D341Med (cell line): Measurements from ENCODE around the gene BRAP.
"Not testable (repeated sequence)": the region's sequence is repeated elsewhere in the genome, so short reads cannot be mapped to it uniquely, and the experiment has no call there.

Source experiments
- DNase-seq: peaks from one replicate; pipeline ENCODE4 v3.0.0; 2012; ENCODE audit warnings: low spot score

Gene BRAP

DNA sequence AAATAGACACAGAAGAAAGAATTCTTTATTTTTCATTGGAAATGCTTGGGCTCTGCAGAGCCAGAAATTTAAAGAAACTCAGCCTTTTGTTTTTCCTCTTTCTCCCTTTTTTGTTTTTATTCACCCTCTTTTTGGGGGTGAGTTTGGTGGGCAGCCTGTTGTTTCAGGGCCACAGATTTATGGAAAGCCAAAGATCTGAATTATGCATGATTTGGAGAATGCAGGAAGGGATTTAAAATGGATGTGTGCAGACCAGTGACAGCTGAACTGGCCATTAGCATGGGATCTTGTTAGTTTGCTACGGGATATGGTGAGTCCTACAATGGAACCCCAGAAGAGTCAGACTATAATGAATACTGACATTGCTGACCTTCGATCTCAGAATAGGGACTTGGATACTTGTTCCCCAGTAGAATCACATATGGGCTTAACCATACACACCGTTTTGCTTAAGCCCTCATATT, 79.0 kb downstream of the BRAP start:
- DNase-seq, result no peak

DNA sequence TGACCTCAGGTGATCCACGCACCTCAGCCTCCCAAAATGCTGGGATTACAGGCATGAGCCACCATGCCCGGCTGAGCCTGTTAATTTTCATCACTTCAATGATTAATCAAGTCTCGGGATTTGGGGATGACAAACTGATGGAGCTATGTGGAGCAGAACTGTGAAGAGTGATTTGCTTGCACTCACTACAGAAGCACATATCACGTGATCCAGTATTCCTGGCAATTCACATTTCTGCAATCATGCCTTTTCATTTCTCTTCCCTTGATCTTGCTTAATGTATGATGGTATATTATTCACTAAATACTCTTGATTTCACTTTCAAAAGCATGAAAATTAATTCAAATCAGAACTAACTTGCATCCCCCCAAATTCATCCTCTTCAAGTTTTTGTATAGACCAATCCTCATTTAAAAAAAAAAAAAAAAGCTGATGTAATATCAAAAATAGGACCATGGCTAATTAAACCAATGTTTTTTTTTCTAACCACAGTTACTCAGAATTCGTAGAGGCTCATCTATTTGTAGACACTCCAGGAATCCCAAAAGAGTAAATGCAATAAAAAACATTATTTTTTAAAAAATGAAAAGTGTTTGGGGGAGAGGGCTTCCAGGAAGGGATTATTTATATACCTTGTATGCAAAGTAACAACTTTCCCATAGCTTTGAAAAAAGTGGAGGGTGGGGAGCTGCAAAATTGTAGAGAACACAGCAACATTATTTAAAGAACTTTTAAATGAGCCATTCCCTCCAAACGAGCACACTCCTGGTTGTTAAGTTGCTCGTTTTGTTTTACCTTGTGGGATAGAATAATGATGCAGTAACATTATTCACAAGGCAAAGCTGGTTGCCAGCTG, 79.6 kb downstream of the BRAP start:
- no peak for DNase-seq

DNA sequence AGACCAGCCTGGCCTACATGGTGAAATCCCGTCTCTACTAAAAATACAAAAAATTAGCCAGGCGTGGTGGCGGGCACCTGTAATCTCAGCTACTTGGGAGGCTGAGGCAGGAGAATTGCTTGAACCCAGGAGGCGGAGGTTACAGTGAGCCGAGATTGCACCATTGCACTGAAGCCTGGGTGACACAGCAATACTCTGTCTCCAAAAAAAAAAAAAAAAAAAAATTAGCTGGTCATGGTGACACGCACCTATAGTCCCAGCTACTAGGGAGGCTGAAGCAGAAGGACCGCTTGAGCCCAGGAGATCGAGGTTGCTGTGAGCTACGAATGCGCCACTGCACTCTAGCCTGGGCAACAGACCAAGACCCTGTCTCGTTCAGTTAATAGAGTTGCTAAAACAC, 82.9 kb downstream of the BRAP start:
- DNase-seq, result not testable (repeated sequence)

DNA sequence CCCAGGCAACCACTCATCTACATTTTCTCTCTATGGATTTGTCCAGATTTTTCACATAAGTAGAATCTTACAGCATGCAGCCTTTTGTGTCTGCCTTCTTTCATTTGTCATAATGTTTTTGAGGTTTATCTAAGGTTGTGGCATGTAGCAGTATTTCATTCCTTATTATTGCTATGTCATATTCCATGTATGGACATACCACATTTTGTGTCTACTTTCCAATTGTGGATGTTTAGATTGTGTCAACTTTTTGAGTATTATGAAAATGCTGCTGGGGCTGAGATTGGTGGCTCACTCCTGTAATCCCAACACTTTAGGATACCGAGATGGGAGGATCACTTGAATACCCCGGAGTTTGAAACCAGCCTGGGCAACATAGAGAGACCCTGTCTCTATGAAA, 83.4 kb downstream of the BRAP start:
- DNase-seq, result no peak

DNA sequence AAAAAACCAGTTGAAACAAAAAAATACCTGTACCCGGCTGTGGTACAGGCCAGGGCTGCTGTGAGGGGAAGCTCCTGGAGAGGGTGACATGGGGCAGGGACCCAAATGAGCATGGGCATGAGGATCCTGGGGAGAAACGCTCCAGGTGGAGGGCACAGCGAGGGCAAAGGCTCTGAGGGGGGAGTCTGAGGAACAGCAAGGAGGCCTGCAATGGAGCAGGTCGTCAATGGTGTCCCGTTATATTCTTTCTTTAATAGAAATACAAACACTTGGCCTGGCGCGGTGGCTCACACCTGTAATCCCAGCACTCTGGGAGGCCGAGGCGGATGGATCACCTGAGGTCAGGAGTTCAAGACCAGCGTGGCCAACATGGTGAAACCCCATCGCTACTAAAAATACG, 84.8 kb downstream of the BRAP start:
- not testable (repeated sequence) for DNase-seq

- DNase-seq, result no peak
Measured at GRCh38 chr12:111600205-111600642, 85.5 kb downstream of the BRAP start.

DNA sequence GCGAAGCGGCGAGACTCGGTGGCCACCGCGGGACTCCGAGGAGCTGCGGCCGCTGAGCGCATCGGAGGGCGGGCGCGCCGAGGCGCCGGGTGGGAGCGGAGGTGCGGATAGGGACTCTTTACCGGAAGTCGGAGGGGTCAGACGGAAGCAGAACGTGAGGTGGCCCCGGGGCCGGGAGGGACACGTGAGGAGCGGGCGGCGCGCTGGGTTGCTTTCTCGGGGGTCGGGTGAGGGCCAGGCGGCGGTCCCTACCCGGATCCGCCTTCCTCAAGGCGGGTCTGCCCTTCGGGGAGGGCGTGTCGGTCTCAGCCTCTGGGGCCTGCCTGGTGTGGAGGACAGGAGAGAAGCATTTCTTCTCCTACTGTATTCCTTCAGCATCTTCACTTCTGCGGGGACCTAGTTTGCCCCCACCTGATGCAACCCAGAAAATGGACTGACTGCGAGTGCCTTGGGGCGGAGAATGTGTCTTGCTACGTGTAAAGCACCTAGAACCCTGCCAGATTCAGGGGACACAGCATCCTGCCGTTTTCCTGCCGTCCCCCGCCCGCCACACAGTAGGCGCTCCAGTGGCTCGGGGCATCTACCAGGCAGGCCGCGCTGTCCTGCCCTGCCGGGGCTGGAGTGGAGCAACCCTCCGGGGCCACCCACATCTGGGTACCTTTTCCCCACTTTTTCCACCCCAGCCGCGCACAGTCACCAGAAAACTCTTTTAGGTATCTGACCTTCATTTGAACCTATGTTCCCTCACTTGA, 86.1 kb downstream of the BRAP start:
- DNase-seq, result peak; percentile 96

DNA sequence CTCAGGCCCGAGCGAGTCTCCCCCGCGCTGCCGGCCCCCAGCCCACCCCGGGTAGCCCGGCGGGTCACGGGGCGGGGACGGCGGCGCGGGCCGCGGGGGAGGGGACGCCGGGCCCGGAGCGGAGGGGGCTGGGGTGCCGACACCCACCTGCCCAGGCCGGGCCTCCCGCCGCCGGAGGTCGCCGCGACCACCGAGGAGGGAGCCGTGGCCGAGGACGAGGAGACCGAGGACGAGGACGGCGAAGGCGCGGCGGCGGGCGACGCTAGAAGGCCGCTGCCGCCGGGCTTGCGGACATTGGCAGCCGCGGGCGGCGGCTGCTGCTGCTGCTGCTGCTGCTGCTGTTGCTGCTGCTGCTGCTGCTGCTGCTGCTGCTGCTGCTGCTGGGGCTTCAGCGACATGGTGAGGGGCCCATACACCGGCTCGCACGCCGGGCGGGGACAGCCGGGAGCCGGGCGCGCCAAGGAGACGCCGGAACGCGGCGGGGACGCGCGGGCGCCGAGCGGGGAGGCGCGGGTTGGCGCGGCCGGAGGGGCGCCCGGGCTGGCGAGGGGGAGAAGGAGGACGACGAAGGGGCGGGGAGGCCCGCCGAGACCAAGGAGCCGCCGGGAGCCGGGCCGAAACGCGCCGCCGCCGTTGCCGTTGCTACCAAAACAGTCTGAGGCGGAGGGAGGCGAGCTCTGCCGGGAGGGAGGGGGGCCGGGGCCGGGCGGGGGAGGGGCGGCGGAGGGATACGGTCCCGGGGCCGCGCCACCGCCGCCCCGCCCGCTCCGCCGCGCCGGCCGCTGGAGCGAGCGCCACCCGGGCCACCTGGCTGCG, 86.9 kb downstream of the BRAP start, which contains the start of gene ATXN2:
ATXN2 (minus strand) TSS at position 679 of the 816 bp plus-strand sequence; CDS start at position 398, 281 bp downstream.
- DNase-seq, result peak; percentile 95

- peak; percentile 68 for DNase-seq
Measured at GRCh38 chr12:111597831-111598636, 87.7 kb downstream of the BRAP start.

DNA sequence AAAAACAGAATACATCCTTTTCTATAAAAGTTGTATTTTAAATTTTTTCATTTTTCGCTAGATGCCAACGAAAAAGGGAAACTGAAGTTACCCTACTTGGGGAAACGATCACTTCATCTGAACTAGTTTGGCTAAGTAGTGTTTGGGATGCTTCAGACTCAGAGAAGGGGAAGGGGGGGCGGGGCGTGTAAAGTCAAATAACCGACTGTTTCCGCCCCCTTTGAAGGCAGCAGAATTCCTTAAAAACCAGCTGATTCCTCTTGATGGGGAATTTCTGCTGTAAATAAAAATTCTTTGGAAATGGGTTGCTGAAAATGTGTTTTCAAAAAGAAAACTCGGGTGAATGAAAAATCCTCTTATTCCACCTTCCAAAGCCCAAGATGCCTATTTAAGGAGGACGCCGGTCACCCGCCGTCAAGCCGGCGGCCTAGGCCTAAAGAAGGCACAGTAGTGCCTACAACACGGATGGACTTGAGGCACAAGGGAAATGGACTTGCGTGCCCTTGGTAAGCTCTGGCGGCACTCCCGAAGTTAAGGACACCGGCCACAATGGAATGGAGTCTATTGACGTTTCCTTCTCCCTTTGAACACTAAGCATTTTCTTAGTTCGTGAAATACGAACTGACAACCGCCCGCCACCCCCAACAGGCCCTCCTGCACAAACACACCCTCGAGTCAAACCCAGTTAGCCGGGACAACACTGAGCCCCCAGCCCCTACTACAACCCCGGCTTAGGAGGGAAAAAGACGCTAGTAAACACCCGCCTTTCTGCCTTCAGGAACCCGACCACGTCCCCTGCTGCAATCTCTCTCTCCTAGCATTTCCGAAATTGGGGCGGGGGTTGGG, 88.5 kb downstream of the BRAP start:
- peak; percentile 63 for DNase-seq

DNA sequence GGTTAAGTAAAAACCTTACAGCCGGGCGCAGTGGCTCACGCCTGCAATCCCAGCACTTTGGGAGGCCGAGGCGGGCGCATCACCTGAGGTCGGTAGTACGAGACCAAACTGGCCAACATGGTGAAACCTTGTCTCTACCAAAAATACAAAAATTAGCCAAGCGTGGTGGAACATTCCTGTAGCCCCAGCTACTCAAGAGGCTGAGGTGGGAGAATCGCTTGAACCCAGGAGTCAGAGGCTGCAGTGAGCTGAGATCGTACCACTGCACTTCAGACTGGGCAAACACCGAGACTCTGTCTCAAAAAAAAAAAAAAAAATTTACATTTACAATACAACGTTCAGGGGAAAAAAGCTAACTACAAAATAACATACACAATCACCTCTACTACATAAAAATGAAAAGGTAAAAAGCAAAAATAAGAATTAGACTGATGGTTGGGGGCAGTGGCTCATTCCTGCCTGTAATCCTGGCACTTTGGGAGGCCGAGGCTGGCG, 90.4 kb downstream of the BRAP start:
- DNase-seq, result not testable (repeated sequence)
